Regular cardiac myocyte (primary cell): ENCODE measurements around the gene DOC2A. TPM values are rescaled to one million over a fixed set of nuclear protein-coding genes. Genes with fewer than 3 reads are reported as not detected.

ENCODE experiments used
- total RNA-seq: library from RNA; depleted of rRNA; stranded (reverse); fragments of >200 nt; gene quantifications from 2 replicates; pipeline ENCODE4 v1.2.3, GENCODE V29; 2014

DOC2A gene
- under 0.01 TPM in 1 of 2 replicates, not detected in the other for total RNA-seq

DNA sequence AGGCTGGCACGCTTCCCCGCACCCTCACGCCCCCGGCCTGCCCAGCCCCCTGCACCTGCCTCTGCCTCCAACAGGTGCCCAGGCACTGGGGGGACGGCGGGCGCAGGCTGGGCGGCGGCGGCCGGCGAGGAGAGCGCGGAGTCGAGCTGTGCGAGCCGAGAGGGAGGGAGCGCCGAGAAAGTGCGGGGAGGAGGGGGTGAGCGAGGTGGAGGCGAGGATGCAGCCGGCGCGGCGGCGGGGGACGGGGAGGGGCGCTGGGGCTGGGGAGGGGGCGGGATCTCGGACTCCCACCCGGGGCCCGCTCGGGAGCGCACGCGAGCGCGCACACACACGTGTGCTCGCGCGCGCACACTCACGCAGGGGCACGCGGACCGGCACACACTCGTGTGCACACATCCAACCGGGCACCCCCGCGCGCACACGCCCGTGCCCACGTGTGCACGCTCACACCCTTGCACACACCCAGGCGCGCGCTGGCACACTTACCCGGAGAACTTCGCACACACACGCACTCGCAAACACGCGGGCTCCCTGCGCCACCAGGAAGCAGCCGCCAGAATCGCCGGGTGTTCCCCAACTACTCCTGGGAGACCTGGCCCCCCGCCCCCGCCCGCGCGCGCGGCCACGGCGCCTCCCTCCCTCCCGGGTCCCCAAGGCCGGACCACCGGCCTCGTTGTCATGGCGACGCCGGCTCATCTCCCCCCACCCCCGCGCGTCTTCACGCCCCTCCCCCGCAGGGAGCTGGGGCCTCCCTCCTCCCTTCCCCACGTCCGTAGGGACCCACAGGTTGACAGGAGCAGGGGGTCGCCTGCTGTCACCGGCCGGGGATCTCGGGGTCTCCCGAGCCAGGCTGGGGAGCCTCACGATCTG, at the start of gene DOC2A:
TSS of gene DOC2A (minus strand) at position 184 of the 870 bp plus-strand sequence. CDS start 805 bp downstream, outside the sequence.

DNA sequence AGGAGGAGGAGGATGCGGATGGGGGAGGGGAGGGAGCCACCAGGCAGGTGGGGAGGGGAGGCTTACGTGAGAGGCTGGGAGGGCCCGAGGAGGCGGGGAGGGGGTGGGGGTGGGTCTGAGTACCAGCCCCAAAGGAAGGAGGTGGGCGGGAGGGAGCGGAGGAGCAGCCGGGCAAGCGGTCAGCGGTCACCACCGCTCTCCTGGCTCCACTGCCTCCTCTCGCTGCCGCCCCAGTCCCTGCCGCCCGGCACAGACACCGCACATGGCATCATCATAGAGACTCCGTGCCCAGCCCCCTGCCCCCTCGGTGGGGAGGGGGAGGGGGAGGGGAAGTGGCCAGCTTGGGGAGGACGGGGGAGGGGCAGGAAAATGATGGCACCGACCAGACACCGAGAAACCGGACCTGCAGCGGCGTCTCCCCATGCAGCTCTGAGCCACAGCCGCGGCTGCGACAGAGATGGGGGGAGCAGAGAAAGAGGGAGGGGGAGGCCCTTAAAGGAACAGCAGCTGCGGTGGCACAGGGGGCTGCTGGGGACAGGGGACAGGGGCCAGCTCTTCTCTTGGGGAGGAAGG, 20.1 kb upstream of the DOC2A start, which contains the start of gene TLCD3B:
TSS of gene TLCD3B (minus strand) at position 431 of the 573 bp plus-strand sequence. CDS start 744 bp downstream, outside the sequence.

DNA sequence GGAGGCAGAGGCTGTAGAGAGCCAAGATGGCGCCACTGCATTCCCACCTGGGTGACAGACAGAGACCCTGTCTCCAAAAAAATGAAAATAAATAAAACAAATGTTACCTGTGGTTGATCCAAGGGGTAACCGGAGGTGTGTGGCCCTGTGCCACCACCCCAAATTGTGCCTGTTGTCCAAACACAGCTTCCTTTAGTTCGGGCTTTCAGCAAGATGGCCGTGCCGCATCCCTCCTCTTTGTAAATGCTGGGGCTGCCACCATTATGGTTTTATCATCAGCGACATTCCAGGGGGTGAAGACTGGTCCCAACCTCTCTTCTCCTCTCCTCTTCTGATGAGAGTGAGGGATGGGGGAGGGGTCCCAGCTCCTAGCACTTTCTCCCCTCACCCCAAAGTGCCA, 12.1 kb upstream of the DOC2A start, which contains the start of gene C16orf92:
TSS of gene C16orf92 (plus strand) at position 312 of the 400 bp plus-strand sequence. CDS start 143 bp downstream, outside the sequence.

DNA sequence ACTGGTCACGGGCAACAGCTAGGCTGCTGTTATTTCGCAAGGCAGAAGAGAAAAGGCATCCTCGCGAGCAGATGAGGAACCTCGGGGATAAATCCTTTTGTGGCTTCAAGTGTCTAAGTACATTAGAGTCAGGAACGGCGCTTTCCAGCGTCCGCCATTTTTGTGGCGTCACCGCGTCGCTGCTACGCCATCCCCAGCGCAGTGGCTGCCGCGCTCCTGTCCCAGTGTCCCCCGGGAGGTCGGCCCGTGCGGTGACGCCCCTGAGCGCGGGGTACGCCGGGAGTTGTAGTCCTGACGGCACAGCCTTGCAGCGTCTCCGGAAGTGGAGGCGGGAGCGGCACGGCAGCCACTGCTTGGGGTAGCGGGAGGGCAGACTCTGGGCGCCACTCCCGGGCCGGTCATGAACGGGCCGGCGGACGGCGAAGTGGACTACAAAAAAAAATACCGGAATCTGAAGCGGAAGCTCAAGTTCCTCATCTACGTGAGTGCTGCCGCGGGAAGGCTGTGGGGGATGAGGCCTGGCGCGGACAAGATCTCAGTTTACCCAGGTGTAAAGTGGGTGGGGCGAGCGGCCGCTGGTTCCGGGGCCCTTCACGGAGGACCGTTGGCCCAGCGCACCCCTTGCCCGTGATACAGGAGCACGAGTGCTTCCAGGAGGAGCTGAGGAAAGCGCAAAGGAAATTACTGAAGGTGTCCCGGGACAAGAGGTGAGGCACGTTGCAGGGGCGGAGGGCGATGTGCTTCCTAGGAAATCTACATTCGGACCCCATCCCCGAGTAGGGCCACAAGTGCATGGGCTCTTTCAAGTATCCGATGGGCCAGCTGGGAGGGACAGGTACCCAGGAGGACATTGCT, 14.7 kb downstream of the DOC2A start, which contains the start of gene INO80E:
TSS of gene INO80E (plus strand) at position 331 of the 855 bp plus-strand sequence. CDS start at position 401, 70 bp downstream.

DNA sequence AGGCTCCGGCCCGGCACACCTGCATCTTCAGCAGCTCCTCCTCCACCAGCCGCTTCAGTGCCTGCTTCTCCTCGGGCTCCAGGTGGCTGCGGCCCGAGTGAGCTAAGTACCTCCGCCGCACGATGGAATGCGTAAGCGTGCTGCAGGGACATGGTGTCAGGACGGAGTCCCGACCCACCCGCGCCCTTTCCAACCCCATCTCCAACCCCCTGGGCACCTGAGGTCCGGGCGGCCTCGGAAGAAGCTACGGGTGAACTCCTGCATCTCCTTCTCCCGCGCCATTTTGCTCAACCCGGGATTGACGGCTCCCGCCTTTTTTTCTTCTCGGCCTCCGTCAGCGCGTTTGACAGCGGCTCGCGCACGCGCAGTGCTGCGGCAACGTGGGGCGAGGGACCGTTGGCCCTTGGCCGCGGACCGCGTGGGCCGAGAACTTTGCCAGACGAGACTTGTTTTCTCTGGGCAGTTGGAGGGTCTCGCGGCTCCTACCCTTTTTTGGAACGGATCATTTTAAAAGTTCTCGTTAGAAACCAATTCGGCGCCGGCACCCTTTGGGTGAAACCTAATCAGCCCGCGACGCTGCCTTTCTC, 15.4 kb downstream of the DOC2A start, which contains the start of gene HIRIP3:
TSS of gene HIRIP3 (minus strand) at position 294 of the 587 bp plus-strand sequence. CDS start at position 282, 12 bp downstream.

DNA sequence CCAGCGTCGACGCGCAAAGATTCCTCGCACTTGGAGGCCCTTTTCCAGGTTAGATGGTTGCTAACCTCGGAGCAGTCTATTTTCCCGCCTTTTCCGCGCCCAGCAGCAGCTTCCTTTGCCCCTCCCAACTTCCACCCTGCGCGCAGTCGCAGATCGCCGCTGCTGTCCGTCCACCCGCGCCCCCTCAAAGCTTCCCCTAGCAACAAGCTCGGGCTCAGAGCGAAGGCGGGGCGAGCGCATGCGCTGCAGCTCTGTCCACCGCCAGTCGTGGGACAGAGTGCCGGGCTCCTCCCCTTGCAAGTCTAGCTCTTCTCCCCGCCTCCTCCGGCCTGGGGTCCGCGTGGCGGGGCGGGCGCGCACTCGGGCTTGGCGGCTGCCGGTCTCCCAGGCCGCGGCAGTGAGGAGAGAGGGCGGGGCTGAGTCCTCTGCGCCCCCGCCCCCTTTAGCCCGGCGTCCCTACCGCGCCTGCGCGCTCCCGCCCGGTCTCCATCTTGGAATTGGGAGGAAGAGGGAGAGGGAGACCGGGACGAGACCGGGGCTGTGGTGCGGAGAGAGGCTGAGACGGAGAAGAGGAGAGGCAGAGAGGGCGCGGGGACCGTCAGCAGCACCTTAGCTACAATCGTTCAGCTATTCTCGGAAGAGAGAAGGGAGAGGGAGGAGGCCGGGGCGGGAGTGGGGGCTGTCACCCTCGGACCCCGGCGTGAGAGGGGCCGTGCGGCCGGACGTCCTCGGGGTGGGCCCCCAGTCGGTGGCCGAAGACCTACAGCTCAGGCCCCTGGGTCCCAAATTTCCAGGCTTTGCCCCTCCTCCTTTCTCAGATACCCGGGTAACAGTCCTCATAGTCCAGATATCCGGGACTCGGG, 37.2 kb downstream of the DOC2A start, which contains the start of gene TAOK2:
TSS of gene TAOK2 (plus strand) at position 485 of the 863 bp plus-strand sequence. CDS start 3,905 bp downstream, outside the sequence.

DNA sequence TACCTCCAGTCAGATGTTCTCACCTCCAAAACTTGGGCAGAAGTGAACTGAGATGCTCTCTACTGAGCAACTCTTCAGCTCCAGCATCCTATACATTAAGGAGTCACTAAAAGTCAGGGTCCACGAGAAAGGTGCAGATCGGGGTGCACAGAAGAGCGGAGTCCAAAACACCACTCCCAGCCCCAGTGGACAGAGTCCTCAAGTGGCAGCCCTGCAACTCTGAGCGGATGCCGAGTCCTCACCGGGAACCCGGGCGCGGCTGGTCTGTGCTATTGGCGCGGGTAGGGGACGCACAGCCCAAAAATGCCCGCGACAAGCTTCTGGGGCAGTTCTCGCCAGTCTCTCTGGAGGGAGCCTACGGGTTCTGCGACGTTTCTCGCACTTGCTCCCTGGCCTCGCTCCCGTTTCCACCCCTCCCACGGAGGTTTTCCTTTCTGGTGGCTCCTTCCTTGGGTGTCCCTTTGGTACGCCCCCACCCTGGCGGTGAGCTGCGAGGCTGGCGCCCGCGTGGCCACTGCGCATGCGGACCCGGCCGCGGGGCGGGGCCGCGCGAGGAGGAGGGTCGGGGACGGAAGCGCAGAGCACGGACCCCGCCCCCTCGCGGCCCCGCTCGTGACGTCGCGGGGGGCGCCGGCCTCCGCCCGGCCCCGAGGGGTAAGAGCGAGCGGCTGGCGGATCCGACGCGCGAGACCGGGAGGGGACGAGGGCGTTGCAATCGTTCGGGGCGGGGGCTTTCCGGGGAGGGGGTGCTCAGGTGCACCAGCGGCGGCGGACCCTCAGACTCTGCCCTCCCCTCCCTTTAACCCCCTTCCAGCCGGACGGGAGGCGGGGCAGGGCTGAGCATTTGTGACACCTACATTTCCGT, 49.1 kb downstream of the DOC2A start, which contains the start of gene TMEM219:
TSS of gene TMEM219 (plus strand) at position 601 of the 865 bp plus-strand sequence. CDS start 1,065 bp downstream, outside the sequence.

Other genes starting within 250 kb of the DOC2A start
- gene ZG16, start 232.8 kb downstream of the DOC2A start, total RNA-seq: not detected in 2 replicates
- 15.2 and 94.1 TPM in 2 replicates for gene KIF22, start 220.3 kb downstream of the DOC2A start, total RNA-seq
- gene MAZ, start 204.5 kb downstream of the DOC2A start, total RNA-seq: 87.7 and 188 TPM in 2 replicates
- gene PRRT2, start 198.8 kb downstream of the DOC2A start, total RNA-seq: 0.58 and 3.1 TPM in 2 replicates
- 12.7 and 32.4 TPM in 2 replicates for gene PAGR1, start 194.9 kb downstream of the DOC2A start, total RNA-seq
- gene MVP, start 190.6 kb downstream of the DOC2A start, total RNA-seq: 188 and 263 TPM in 2 replicates
- 86.8 and 102 TPM in 2 replicates for gene CDIPT, start 147.8 kb downstream of the DOC2A start, total RNA-seq
- 3.5 and 10.4 TPM in 2 replicates for gene SEZ6L2, start 111.5 kb downstream of the DOC2A start, total RNA-seq
- gene ASPHD1, start 110.5 kb downstream of the DOC2A start, total RNA-seq: 13.0 and 15.3 TPM in 2 replicates
- 5.2 and 7.0 TPM in 2 replicates for gene KCTD13, start 84.8 kb downstream of the DOC2A start, total RNA-seq
- gene TMEM219, start 48.9 kb downstream of the DOC2A start, total RNA-seq: 72.7 and 84.9 TPM in 2 replicates
- 54.1 and 74.6 TPM in 2 replicates for gene TAOK2, start 37.2 kb downstream of the DOC2A start, total RNA-seq
- gene HIRIP3, start 15.4 kb downstream of the DOC2A start, total RNA-seq: 5.1 and 15.0 TPM in 2 replicates
- 19.4 and 20.5 TPM in 2 replicates for gene INO80E, start 14.8 kb downstream of the DOC2A start, total RNA-seq
- not detected in 2 replicates for gene C16orf92, start 12.2 kb upstream of the DOC2A start, total RNA-seq
- 0.19 TPM in 1 of 2 replicates, not detected in the other for gene TLCD3B, start 20.2 kb upstream of the DOC2A start, total RNA-seq
- gene ALDOA, start 54.7 kb upstream of the DOC2A start, total RNA-seq: 670 and 1,196 TPM in 2 replicates
- 149 and 295 TPM in 2 replicates for gene PPP4C, start 65.0 kb upstream of the DOC2A start, total RNA-seq
- gene TBX6, start 80.9 kb upstream of the DOC2A start, total RNA-seq: 0.19 and 0.28 TPM in 2 replicates
- 10.4 and 18.3 TPM in 2 replicates for gene YPEL3, start 85.2 kb upstream of the DOC2A start, total RNA-seq
- 0.56 and 0.77 TPM in 2 replicates for gene GDPD3, start 102.5 kb upstream of the DOC2A start, total RNA-seq
- 38.9 and 46.2 TPM in 2 replicates for gene MAPK3, start 112.2 kb upstream of the DOC2A start, total RNA-seq
- gene CORO1A, start 172.6 kb upstream of the DOC2A start, total RNA-seq: 0.28 and 3.3 TPM in 2 replicates
- 126 and 208 TPM in 2 replicates for gene BOLA2B, start 182.6 kb upstream of the DOC2A start, total RNA-seq
- gene SLX1A, start 182.8 kb upstream of the DOC2A start, total RNA-seq: 13.5 and 18.8 TPM in 2 replicates
- gene SULT1A3, start 188.2 kb upstream of the DOC2A start, total RNA-seq: 1.9 and 2.3 TPM in 2 replicates
- 0.58 and 1.4 TPM in 2 replicates for gene NPIPB13, start 237.5 kb upstream of the DOC2A start, total RNA-seq